HUES6 (cell line): ENCODE results near the gene CLDND1.

Source experiments
- H3K27ac ChIP-seq: 2 replicates; pipeline ENCODE4 v1.7.0; 2013; ENCODE audit warnings: low read depth, mild to moderate bottlenecking, low read length, inconsistent platforms
- H3K27me3 ChIP-seq: 2 replicates; pipeline ENCODE4 v1.6.1; 2013; ENCODE audit warnings: low read length; ENCODE audit not compliant: control insufficient read depth, insufficient read depth
- H3K36me3 ChIP-seq: 2 replicates; pipeline ENCODE4 v1.6.1; 2013; ENCODE audit warnings: low read length; ENCODE audit not compliant: control insufficient read depth, insufficient read depth
- H3K4me1 ChIP-seq: 2 replicates; pipeline ENCODE4 v1.6.1; 2013; ENCODE audit warnings: low read length; ENCODE audit not compliant: control insufficient read depth, insufficient read depth
- H3K4me3 ChIP-seq: 2 replicates; pipeline ENCODE4 v1.5.1; 2013; ENCODE audit warnings: low read depth, low read length
- H3K9ac ChIP-seq: one replicate; pipeline ENCODE4 v1.6.1; 2013; ENCODE audit warnings: mild to moderate bottlenecking, low read length
- H3K9me3 ChIP-seq: 2 replicates; pipeline ENCODE4 v1.6.1; 2013; ENCODE audit warnings: low read depth, low read length; ENCODE audit not compliant: control insufficient read depth, insufficient read depth

The CLDND1 gene

DNA sequence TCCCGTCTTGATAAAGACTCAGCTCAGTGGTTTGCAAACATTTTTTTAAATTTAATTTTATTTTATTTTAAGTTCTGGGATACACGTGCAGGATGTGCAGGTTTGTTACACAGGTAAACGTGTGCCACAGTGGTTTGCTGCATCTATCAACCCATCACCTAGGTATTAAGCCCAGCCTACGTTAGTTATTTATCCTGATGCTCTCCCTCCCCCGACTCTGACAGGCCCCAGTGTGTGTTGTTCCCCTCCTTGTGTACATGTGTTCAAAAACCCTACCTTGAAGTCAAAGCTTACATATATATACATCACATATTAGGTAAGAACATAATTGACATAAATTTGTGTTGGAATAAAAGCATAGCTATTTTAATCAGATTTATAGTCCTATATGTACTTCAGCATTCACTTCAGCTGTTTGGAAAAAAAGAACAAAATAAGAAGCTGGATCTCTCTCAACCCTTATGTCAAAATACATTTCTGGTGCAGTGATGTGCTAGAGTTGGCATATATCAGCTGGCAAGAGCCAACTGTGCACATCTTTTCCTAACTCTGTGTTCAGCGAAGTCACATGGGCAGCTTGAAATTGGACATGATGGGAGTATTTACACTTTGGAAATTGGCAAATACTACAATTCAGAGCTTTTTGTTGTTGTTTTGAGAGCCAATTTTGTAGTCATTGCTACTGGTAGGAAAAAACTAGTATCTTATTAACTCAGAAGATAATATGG lies 35.6 kb upstream of the CLDND1 start:
- H3K9me3 ChIP-seq = no peaks in the 10 kb centered on the region
- no peak overlapping the region for H3K9ac ChIP-seq
- no peaks in the 10 kb centered on the region for H3K36me3 ChIP-seq
- H3K4me1 ChIP-seq = no peaks in the 10 kb centered on the region
- no peaks in the 10 kb centered on the region for H3K27me3 ChIP-seq
- no peak overlapping the region for H3K4me3 ChIP-seq
- no peak overlapping the region for H3K27ac ChIP-seq

DNA sequence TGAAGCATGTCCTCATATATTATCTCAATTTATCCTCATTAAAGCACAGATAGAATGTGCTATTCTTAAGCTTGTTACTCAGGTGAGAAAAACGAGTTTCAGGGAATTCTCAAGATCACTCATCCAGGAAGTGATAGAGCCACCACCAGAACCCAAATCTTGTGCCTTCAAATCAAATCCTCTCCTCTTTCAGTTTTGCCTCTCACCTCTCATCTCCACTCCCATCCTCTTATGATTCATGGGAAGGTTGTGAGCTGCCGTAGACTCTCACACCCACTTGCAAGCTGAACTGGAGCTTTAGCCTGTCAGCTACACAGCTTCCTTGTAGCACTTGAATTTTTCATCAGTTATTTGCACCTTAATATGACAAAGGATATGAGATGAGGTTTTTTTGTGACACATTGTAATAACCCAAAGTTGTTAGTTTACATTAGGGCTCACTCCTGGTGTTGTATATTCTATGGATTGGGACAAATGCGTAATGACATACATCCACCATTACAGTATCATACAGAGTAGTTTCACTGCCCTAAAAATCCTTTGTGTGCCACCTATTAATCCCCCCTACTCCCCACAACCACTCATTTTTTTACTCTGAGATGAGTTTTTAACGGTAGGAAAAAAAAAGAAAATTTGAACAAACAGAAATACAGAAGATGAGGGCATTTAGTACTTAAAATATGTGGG lies 34.8 kb upstream of the CLDND1 start:
- no peak overlapping the region for H3K27ac ChIP-seq
- H3K4me3 ChIP-seq = no peak overlapping the region
- no peak overlapping the region for H3K9ac ChIP-seq
- no peaks in the 10 kb centered on the region for H3K9me3 ChIP-seq
- no peaks in the 10 kb centered on the region for H3K4me1 ChIP-seq
- H3K36me3 ChIP-seq = no peaks in the 10 kb centered on the region
- no peaks in the 10 kb centered on the region for H3K27me3 ChIP-seq

DNA sequence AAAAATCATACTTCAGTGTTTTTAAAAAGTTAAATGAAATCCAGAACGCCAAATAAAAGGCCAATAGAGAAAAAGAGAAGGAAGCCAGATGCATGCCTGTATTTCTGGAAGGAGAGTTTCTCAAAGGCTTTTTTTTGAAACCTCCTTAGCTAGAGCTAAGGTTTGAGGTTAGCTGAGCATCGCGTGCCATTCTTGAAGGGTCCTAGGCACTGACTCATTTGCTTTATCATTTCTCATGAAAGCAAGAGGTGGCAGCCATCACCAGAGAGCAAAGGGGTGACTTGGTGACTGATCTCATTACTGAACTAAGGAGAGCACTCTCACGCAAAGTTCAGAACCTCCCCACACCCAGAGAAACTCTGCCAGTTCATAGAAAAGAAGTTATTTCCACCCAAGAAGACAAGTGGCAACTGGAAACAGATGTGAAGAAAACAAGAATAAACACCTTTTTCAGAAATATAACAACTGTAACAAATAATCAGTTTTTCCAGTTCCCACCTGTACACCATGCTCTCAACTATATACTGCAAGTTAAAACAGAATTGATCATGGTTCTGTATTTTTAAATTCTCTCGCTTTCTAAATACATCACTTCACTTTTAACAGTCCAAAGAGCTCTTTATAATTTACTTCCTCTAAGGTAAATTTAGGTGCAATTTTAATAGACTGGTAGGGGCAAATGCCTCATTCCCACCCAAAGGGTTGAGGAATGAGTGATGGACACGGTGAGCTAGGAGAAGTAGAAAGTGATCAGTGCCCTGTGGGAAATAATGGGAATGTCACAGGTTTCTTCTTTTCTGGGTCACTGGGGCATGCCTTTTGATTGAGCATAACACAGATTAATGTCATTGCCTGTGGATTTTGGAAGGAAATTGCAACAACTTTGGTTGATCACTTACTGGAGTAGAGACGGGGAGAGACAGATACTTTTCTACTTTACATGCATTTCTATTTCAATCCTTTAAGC lies 33.7 kb upstream of the CLDND1 start:
- no peak overlapping the region for H3K27ac ChIP-seq
- H3K27me3 ChIP-seq = no peaks in the 10 kb centered on the region
- no peak overlapping the region for H3K4me3 ChIP-seq
- H3K4me1 ChIP-seq = no peaks in the 10 kb centered on the region
- no peak overlapping the region for H3K9ac ChIP-seq
- no peaks in the 10 kb centered on the region for H3K36me3 ChIP-seq
- no peaks in the 10 kb centered on the region for H3K9me3 ChIP-seq

DNA sequence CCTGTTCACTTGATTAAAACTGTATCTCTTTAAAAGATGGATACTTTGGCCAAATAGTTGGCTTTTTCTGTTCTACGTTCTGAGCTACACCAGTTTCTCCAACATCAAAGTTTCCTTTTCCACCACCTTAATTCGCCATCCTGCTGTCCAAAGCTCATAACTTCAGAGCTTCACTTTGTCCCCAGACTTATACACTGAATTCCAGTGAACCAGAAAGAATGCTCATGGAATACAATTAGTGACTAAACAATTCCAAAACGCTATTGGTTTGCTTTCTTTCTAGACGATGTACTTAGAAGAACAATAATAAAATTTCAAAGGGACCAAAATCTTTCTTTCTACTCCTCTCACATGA lies 32.3 kb upstream of the CLDND1 start:
- H3K9ac ChIP-seq = no peak overlapping the region

DNA sequence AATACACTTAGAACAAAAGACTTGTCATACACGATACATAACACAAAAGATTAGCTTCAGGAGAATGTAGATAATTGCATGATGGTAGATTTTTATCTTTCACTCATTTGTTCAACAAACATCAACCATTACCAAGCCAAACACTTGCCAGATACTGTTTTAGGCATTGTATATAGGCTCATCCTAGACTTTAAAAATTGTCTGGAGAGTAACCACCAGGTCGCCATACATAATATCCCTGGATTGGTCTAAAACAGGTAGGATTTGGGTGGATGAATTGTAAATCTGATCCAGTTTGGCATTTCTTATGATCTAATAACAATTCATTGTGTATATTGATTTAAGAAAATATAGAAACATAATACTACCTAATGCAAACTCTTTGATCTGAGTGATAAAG lies 31.9 kb upstream of the CLDND1 start:
- no peaks in the 10 kb centered on the region for H3K36me3 ChIP-seq
- no peak overlapping the region for H3K9ac ChIP-seq
- H3K4me3 ChIP-seq = no peak overlapping the region
- no peaks in the 10 kb centered on the region for H3K9me3 ChIP-seq
- H3K4me1 ChIP-seq = no peaks in the 10 kb centered on the region
- H3K27ac ChIP-seq = no peak overlapping the region
- H3K27me3 ChIP-seq = no peaks in the 10 kb centered on the region

More for the DNA sequence above, 32.3 kb upstream of the CLDND1 start:
- Histone ChIP-seq H3K4me3 (no peak overlapping the region), H3K27ac (no peak overlapping the region), H3K9me3 (no peaks in the 10 kb centered on the region), H3K4me1 (no peaks in the 10 kb centered on the region), H3K27me3 (no peaks in the 10 kb centered on the region), H3K36me3 (no peaks in the 10 kb centered on the region)

DNA sequence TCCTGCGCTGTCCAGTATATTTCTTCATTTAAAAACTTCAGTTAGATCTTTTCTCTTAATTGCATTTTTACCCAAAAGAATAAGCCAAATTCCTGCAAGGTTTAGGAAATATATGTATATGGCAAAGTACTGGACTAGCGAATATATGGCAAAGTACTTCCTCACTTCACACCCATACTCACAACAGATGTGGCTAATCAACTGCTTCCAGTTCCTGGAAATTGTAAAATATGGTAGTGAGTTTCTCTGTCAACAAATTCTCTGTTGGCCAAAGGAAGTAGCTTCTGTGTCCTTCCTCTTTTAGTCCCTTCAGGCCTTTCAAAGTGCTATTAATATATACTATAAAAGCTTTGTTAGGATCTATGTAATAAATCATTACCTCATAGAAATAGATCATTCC lies 31.1 kb upstream of the CLDND1 start:
- Histone ChIP-seq H3K4me1 (no peaks in the 10 kb centered on the region), H3K36me3 (no peaks in the 10 kb centered on the region), H3K9me3 (no peaks in the 10 kb centered on the region), H3K27me3 (no peaks in the 10 kb centered on the region), H3K4me3 (no peak overlapping the region), H3K27ac (no peak overlapping the region), H3K9ac (no peak overlapping the region)

DNA sequence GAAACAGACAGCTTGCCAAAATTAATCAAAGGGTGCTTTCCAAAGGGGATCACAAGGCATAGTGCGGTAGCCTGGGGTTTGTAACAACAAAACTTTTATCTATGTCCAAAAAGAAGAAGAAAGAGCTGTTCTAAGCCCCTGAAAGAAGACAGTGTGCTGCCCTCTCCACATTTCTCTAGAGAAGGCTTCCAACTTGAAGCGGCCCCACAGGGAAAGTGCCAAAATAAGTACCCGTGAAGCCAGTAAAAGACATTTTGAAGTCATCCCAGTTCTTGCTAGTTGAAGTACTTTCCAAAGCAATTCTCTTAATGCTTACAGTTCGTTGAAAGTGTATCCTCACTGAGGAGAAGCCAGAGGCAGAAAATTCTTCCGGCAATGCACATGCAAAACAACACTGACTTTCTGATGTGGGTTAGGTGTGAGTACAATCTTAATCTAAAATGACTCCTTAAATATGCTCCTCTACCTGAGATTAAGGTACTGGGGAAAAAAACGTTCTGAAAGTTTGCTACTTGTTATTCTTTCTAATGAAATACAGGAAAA lies 30.4 kb upstream of the CLDND1 start:
- Histone ChIP-seq H3K9ac (no peak overlapping the region), H3K4me3 (no peak overlapping the region), H3K27ac (no peak overlapping the region), H3K9me3 (no peaks in the 10 kb centered on the region), H3K4me1 (no peaks in the 10 kb centered on the region), H3K36me3 (no peaks in the 10 kb centered on the region), H3K27me3 (no peaks in the 10 kb centered on the region)

DNA sequence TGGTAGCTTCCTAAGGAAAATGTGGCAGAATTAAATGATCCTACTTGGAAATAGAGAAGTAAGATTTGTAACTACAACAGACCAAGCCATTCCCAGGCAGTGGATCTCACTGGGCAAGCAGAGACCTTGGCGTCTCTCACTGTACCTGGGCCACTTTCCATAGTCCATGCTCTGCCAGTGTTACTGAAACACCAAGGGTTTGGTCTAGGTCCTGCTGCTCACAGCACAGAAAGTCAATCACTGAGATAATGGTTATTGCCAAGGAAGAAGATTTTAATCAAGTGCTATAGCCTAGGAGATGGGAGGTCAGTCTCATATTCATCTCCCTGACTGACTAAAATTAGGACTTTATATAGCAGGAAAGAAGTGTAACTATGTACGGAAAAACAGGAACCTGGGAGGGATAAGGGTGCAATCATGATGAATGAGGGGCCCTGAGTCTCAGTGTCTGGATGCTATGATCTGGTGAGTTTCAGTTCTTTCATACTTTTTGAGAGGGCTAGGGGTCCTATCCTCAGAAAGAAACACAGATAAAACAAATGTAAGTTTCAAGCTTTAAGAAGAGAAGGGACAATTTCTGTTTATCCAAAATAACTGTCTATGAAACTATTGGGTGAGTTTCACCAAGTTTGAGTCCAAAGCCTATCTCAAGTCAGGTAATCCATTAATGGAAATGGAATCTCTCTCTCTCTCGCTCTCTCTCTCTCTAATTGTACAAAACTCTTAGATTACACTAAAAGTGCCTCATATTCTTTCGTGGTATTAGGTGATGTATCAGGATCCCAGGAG lies 29.7 kb upstream of the CLDND1 start:
- Histone ChIP-seq H3K9me3 (no peaks in the 10 kb centered on the region), H3K4me3 (no peak overlapping the region), H3K9ac (no peak overlapping the region), H3K4me1 (no peaks in the 10 kb centered on the region), H3K36me3 (no peaks in the 10 kb centered on the region), H3K27me3 (no peaks in the 10 kb centered on the region), H3K27ac (no peak overlapping the region)

DNA sequence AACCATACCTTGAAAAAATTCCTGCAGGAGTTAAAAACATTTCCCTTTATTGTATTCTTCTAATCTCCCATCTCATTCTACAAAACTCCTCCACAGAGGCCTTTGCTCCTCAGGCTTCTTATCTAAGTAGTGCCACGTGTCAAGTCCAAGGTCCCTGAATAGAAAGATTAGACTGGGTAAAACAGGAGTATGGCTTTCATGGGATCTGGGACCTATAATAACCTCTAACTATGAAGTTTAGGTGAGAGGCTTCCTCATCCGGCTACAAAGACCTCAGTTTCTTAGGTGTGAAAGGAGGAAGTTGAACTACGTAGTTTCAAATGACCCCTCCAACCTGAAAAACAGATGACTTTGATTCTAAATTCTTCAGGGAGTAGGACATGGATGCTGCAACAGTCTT lies 29.1 kb upstream of the CLDND1 start:
- Histone ChIP-seq H3K9ac (no peak overlapping the region), H3K4me3 (no peak overlapping the region)

DNA sequence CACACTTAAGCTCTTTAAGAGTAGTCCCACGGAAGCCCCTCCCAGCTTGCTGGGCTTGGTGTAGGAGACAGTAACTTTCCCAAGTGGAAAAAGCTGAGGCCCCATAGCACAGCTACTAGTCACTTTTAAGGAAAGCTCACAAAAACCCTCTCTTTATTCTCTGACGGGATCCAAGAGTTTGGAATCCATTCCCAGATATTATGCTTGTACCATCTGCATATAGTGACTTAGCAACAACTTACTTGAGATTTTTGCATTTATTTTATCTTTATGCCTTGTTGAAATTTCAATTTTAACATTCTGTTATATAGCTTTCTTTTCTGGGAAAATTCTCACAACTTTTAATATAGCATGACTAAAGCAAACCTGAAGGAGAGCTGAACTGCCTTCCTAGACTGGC lies 28.5 kb upstream of the CLDND1 start:
- Histone ChIP-seq H3K4me1 (no peaks in the 10 kb centered on the region), H3K27me3 (no peaks in the 10 kb centered on the region), H3K4me3 (no peak overlapping the region), H3K27ac (no peak overlapping the region), H3K9me3 (no peaks in the 10 kb centered on the region), H3K36me3 (no peaks in the 10 kb centered on the region), H3K9ac (no peak overlapping the region)

More for the DNA sequence above, 29.1 kb upstream of the CLDND1 start:
- Histone ChIP-seq H3K9me3 (no peaks in the 10 kb centered on the region), H3K4me1 (no peaks in the 10 kb centered on the region), H3K27ac (no peak overlapping the region), H3K36me3 (no peaks in the 10 kb centered on the region), H3K27me3 (no peaks in the 10 kb centered on the region)
